ENCODE results near the gene PPIP5K2.
"Not testable (repeated sequence)": the region's sequence is repeated elsewhere in the genome, so short reads cannot be mapped to it uniquely, and the experiment has no call there.

The PPIP5K2 gene

GRCh38 chr5:103119765-103120606 is at the start of gene PPIP5K2, which contains the start of gene GIN1:
Gene PPIP5K2, plus strand, starts transcription at chr5:103120301. Its CDS starts 9,289 bp downstream, at chr5:103129590.
Gene GIN1, minus strand, starts transcription at chr5:103120138. Its CDS starts 11,431 bp downstream, at chr5:103108707.
- H3K4me3 ChIP-seq (ENCODE audit: low read length): peak within 1 kb of the TSS; percentile 92
- TF ChIP-seq ZNF274 (IDR thresholded peaks at IDR 0.05; ENCODE audit: low read depth, low read length): no peak

- H3K4me3 ChIP-seq (ENCODE audit: low read length): not testable (repeated sequence)
These were observed 46.6 kb upstream of the PPIP5K2 start for GRCh38 chr5:103073500-103073899.

GRCh38 chr5:103075442-103075841 is 44.7 kb upstream of the PPIP5K2 start:
- no peak overlapping the region for H3K4me3 ChIP-seq (ENCODE audit: low read length)
- TF ChIP-seq ZNF274 (IDR thresholded peaks at IDR 0.05; ENCODE audit: low read depth, low read length): no peak

DNA sequence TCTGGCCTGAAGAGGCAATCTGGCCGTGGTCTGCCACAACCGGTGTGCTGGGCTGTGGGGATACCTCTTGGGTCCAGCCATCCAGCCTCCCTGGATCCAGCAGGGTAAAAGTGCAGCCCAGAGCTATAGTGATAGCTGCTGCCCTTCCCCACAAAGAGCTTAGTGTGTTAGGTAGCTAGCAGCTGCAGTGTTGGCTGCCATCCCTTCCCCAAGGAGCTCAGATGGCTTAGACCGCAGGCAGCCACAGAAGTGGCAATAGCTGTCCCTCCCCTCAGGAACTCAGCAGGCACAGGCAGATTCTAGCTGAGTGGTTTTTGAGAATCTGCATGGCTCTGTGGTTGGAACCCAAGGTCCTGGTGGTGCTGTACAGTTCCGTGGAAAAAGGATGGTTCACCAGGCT is 40.3 kb upstream of the PPIP5K2 start:
- TF ChIP-seq ZNF274 (IDR thresholded peaks at IDR 0.05; ENCODE audit: low read depth, low read length): no peak
- no peak overlapping the region for H3K4me3 ChIP-seq (ENCODE audit: low read length)

DNA sequence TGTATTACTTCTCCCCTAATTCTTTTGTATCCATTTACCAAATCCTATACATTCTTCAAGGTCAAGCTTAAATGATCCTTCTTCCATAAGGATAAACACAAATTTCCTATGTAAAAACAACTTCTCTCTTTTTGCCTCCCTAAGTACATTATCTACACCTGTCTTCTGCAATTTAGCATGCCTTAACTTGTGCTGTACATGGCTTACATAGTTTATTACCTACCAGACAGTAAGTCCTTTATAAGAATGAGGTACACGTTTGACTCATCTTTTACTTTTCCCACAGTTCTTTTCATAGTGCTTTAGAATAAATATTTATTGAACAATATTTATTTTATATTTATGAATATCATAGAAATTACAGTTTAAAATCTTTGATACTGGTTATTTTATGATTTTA is 33.6 kb upstream of the PPIP5K2 start:
- TF ChIP-seq ZNF274 (IDR thresholded peaks at IDR 0.05; ENCODE audit: low read depth, low read length): no peak
- no peak overlapping the region for H3K4me3 ChIP-seq (ENCODE audit: low read length)

DNA sequence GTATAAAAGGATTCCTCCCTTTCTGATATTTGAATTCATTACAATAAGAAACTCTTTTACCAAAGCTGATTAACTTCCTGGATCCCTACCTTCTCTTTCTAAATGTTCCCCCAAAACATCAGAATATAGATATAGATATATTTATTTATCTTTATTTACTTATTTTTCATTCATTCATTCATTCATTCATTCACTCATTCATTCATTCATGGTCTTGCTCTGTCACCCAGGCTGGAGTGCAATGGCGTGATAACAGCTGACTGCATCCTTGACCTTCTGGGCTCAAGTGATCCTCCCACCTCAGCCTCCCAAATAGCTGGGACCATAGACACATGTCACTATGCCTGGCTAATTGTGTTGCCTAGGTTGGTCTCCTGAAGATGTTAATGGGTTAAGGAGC is 30.8 kb upstream of the PPIP5K2 start:
- no peak overlapping the region for H3K4me3 ChIP-seq (ENCODE audit: low read length)
- TF ChIP-seq ZNF274 (IDR thresholded peaks at IDR 0.05; ENCODE audit: low read depth, low read length): no peak

GRCh38 chr5:103090791-103091190 is 29.3 kb upstream of the PPIP5K2 start:
- TF ChIP-seq ZNF274 (IDR thresholded peaks at IDR 0.05; ENCODE audit: low read depth, low read length): no peak
- no peak overlapping the region for H3K4me3 ChIP-seq (ENCODE audit: low read length)

DNA sequence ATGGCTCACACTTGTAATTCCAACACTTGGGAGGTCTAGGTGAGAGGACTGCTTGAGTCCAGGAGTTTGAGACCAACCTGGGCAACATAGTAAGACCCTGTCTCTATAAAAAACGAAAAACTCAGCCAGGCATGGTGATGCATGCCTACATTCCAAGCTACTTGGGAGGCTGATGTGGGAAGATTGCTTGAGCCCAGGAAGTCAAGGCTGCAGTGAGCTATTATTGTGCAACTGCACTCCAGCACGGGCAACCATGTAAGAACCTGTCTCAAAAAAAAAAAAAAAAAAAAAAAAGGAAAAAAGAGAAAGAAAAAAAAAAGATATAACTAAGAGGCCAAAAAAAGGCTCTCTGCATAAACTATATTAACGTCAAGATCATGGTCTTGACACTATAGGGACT is 27.4 kb upstream of the PPIP5K2 start:
- TF ChIP-seq ZNF274 (IDR thresholded peaks at IDR 0.05; ENCODE audit: low read depth, low read length): no peak
- H3K4me3 ChIP-seq (ENCODE audit: low read length): no peak overlapping the region

DNA sequence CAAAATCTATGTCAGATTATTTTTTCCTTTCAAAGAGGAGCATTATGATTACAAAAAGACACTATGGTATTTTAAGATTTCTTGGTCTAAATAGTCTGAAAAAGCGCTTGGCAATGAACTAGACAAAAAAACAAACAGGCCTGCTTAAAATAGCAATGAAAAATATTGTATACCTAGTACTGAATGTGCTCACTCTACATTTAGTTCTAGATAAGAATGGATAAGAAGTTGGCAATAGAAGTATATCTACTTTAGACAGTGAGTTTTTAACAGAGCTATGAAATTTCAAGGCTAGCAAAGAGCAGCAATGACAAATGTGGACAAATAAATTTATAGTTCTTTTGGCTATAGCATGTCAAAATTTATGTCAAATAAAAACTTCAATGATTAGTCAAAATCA is 26.4 kb upstream of the PPIP5K2 start:
- no peak overlapping the region for H3K4me3 ChIP-seq (ENCODE audit: low read length)
- no peak for TF ChIP-seq ZNF274 (IDR thresholded peaks at IDR 0.05; ENCODE audit: low read depth, low read length)

DNA sequence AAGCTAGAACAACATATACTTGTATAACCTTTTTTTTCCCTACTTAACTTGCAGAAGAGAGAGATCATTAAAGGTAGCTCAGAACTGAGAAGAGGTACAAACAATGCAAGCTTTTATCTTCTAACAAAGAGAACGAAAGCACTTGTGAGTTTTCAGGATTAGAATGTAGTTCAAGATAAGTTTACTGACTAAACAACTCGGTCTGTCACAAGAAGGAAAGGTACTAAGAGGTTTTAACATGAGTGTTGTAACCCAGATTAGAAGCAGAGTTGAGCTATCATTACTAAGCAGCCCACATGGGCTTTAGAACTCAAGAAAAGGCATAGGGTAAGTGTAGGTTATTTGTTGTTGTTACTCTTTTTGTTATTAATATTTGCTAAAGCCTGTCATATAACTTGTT is 25.4 kb upstream of the PPIP5K2 start:
- no peak overlapping the region for H3K4me3 ChIP-seq (ENCODE audit: low read length)
- no peak for TF ChIP-seq ZNF274 (IDR thresholded peaks at IDR 0.05; ENCODE audit: low read depth, low read length)

- no peak overlapping the region for H3K4me3 ChIP-seq (ENCODE audit: low read length)
These were observed 21.1 kb upstream of the PPIP5K2 start for GRCh38 chr5:103098993-103099392.

DNA sequence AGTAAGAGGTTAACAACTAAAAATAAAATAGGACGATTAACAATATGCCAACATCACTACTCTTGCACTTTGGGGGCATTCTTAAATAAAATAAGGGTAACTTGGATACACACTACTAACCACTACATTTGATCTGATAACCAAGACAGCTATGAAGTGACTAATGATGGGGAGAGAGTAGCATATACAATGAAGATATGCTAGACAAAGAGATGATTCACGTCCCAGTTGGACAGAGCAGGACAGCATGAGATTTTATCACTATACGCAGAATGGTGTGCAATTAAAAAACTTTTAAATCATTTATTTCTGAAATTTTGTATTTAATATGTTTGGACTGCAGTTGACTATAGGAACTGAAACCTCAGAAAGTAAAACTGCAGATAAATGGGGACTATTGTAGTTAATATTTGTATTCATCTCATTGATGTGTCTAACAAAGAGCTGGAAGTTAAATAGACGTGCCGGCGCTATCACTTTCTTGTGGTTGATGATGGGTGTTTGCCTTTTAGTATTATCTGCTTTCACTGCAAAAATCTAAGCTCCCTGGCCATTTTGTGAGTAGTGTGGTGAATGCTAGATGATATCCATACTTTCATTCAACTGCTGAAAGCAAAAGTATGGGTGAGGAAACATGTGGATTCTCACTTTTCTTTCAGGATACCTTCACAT is 18.9 kb upstream of the PPIP5K2 start:
- TF ChIP-seq ZNF274 (IDR thresholded peaks at IDR 0.05; ENCODE audit: low read depth, low read length): no peak
- no peak overlapping the region for H3K4me3 ChIP-seq (ENCODE audit: low read length)

More at GRCh38 chr5:103098993-103099392, 21.1 kb upstream of the PPIP5K2 start:
- no peak for TF ChIP-seq ZNF274 (IDR thresholded peaks at IDR 0.05; ENCODE audit: low read depth, low read length)

DNA sequence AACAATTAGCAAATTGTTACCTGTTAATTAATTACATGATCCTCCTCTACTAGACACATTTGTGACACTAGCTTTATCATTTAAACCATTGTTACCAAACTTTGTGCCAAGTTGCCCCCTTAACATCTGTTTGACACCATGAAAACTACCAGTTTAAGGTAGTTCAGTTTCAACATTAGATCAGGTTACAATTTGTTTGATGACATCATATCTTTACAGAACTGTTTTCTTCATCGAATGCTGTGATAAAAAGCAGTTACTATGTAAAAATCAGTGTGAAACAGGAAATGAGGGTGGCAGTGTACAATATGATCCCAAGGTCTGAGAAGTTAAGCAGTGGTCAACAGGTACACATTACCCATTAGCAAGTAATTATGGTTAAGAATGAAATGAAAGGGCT is 17.9 kb upstream of the PPIP5K2 start:
- H3K4me3 ChIP-seq (ENCODE audit: low read length): no peak overlapping the region
- TF ChIP-seq ZNF274 (IDR thresholded peaks at IDR 0.05; ENCODE audit: low read depth, low read length): no peak

DNA sequence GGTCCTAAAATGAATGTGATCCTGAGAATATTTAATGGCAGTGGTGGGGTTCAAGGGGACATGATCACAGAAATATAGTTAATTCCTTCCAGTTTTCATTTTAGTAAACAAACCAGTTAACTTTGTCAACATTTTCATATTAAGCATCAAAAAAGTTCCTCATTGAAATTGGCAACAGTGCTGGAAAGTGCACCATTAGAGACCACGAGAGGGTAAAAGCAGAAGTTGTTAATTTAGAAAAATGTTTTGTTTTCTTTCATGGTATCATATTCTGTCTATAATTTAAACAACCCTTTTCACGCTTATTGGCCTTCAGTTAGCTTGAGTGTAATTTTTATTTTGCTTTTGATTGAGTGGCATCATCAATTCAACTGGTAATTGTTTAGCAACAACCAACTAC is 12.0 kb upstream of the PPIP5K2 start:
- TF ChIP-seq ZNF274 (IDR thresholded peaks at IDR 0.05; ENCODE audit: low read depth, low read length): no peak
- H3K4me3 ChIP-seq (ENCODE audit: low read length): no peak overlapping the region

GRCh38 chr5:103109277-103109676 is 10.8 kb upstream of the PPIP5K2 start:
- no peak for TF ChIP-seq ZNF274 (IDR thresholded peaks at IDR 0.05; ENCODE audit: low read depth, low read length)
- H3K4me3 ChIP-seq (ENCODE audit: low read length): no peak overlapping the region
